T47D (cell line): ENCODE data around the gene SYNE1.
"Not testable (repeated sequence)": the region's sequence is repeated elsewhere in the genome, so short reads cannot be mapped to it uniquely, and the experiment has no call there.

Source experiments
- DNase-seq, 2 experiments: peaks; one replicate each; pipeline versions ENCODE4 v3.0.0 to v3.0.0-alpha.2; 2011 to 2012; ENCODE audit warnings: low read depth in 1 of 2, low spot score in 1 of 2
- JUND ChIP-seq: IDR thresholded peaks from 2 replicates; pipeline ENCODE4 v1.6.1; 2012; ENCODE audit warnings: low read depth
- in situ Hi-C: cut with HindIII; loops from 2 replicates; pipeline ENCODE4 v1.10.0; 2016; ENCODE audit warnings: low sequenced_read_pairs, low pct_unique_long_range_greater_than_20kb

The SYNE1 gene

DNA sequence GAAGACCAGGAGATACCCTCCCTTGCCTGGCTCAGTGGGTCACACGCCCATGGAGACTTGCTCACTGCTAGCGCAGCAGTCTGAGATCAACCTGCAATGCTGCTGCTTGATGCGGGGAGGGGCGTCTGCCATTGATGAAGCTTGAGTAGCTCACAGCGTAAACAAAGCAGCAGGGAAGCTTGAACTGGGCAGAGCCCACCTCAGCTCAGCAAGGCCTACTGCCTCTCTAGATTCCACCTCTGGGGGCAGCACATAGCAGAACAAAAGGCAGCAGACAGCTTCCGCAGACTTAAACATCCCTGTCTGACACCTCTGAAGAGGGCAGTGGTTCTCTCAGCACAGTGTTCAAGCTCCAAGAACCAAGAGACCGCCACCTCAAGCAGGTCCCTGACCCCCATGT lies 558.4 kb downstream of the SYNE1 start:
- TF ChIP-seq JUND = no peak
- DNase-seq = no peak
- in situ Hi-C loops = no loop called here

- no peak for TF ChIP-seq JUND
- in situ Hi-C loops = no loop called here
- DNase-seq = no peak
Measured at GRCh38 chr6:152078001-152078400, 559.2 kb downstream of the SYNE1 start.

DNA sequence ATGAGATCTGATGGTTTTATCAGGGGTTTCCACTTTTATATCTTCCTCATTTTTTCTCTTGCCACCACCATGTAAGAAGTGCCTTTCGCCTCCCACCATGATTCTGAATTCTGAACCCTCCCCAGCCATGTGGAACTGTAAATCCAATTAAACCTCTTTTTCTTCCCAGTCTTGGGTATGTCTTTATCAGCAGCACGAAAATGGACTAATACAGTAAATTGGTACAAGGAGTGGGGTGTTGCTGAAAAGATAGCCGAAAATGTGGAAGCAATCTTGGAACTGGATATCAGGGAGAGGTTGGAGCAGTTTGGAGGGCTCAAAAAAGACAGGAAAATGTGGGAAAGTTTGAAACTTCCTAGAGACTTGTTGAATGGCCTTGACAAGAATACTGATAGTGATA lies 560.9 kb downstream of the SYNE1 start:
- DNase-seq = not testable (repeated sequence)

GRCh38 chr6:152071843-152072242 lies 565.3 kb downstream of the SYNE1 start:
- no peak for DNase-seq
- TF ChIP-seq JUND = no peak
- in situ Hi-C loops = no loop called here

More for the DNA sequence above, 560.9 kb downstream of the SYNE1 start:
- in situ Hi-C loops = not testable (repeated sequence)
